ENCODE measurements around the gene E2F4.

E2F4 gene

DNA sequence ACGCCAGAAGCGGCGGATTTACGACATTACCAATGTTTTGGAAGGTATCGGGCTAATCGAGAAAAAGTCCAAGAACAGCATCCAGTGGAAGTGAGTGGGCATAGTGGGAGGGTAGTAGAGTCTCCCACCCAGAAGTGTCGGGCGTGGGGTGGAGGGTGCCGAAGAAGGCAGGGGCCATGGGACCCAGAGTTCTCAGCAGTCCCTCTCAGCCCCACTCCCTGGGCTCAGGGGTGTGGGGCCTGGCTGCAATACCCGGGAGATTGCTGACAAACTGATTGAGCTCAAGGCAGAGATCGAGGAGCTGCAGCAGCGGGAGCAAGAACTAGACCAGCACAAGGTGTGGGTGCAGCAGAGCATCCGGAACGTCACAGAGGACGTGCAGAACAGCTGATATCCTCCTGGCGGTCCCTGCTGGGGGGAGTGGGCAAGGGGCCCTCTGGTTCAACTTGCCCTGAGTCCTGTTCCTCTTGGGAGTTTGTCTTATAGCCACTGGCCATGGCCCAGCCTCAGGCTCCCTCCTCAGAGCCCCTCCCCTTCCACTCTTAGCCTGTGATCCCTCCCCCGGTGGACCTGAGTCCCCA, 916 bp downstream of the E2F4 start:
- DNase-seq: no peak

DNA sequence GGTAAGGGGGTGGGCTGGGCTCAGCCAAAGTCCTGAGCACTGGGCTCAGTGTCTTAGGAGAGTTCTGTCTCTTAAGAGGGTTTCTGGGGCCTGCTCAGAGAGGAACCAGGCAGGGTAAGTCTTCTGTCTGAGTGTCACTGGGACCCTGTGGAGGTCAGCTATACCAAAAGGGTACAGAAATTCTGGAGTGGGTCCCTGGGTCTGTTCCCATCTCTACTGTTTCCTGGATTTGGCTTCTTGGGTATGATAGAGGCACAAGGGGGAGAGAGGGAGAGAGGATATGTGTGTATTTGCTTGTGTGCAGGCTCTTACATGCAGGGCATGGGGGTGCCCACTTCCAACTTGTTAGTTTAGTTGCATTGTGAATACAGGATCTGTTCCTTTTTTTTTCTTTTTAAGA, 1.6 kb downstream of the E2F4 start:
- no peak for DNase-seq

DNA sequence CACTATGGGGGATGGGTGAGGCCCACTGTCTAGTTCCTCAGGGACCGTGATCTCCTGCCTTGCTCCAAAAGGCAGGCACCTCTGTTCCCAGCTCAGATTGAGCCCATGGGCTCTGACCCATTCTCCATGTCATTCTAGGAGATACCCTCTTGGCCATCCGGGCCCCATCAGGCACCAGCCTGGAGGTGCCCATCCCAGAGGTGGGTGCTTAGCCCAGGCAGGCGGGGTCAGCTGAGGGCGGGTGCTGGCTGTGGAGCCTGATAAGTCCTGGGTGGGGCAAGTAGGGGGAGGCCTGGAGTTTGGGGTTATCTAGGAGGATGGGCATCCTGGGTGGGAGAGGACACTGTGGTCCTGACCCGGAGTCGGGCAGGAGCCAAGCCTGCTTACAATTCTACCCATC, 2.3 kb downstream of the E2F4 start:
- DNase-seq: no peak

DNA sequence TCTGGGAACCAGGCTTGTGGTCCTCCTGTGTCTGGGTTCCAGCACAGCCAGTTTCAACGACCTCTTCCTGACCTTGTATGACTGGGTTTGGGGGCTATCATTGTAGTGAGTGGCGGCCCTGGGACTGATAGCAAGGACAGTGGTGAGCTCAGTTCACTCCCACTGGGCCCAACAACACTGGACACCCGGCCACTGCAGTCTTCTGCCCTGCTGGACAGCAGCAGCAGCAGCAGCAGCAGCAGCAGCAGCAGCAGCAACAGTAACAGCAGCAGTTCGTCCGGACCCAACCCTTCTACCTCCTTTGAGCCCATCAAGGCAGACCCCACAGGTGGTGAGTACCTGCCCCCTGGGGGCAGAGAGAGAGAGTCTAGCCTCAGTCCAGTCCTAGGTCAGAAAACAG, 3.7 kb downstream of the E2F4 start:
- no peak for DNase-seq

DNA sequence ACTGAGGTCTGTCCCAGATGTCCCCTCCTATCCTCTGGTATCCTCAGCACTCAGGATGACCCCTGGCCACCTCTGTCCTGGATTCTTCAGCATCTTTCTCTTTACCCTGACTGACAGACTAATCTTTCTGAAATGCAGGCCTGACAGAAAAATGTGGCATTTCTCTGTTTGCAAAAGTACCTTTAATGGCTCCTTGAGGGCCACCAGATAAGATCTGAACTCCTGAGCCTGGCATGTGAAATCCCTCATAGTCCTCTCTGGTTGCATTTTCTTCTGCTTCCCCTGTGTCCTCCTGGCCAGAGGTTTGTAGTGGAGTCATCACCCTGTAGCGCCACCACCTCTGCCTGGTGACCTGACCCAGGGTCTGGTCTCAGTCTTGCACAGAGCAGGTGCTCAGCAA, 4.9 kb downstream of the E2F4 start:
- DNase-seq: no peak

DNA sequence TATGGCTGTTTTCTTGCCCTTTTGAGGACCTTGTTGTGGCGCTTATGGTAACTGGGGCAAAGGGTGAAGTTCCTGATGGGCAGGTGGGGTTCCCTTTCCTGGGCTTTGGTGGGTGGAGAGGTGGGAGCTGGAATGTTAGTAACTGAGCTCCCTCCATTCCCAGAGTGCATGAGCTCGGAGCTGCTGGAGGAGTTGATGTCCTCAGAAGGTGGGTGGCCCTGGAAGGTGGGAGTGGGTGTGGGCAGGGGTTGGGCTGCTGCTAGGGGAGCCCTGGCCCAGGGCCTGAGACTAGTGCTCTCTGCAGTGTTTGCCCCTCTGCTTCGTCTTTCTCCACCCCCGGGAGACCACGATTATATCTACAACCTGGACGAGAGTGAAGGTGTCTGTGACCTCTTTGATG, 5.7 kb downstream of the E2F4 start:
- DNase-seq: no peak

DNA sequence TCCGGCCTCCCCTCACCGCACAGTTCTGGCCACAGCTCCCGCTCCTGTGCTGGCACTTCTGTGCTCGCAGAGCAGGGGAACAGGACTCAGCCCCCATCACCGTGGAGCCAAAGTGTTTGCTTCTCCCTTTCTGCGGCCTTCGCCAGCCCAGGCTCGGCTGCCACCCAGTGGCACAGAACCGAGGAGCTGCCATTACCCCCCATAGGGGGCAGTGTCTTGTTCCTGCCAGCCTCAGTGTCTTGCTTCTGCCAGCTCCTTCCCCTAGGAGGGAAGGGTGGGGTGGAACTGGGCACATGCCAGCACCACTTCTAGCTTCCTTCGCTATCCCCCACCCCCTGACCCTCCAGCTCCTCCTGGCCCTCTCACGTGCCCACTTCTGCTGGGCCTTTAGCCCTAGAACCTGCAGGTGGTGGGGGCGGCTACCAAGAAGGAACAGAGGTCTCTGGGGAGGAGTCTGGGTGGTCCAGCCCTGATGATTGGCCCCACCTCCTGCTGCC, 6.3 kb downstream of the E2F4 start:
- peak; percentile 19 for DNase-seq

DNA sequence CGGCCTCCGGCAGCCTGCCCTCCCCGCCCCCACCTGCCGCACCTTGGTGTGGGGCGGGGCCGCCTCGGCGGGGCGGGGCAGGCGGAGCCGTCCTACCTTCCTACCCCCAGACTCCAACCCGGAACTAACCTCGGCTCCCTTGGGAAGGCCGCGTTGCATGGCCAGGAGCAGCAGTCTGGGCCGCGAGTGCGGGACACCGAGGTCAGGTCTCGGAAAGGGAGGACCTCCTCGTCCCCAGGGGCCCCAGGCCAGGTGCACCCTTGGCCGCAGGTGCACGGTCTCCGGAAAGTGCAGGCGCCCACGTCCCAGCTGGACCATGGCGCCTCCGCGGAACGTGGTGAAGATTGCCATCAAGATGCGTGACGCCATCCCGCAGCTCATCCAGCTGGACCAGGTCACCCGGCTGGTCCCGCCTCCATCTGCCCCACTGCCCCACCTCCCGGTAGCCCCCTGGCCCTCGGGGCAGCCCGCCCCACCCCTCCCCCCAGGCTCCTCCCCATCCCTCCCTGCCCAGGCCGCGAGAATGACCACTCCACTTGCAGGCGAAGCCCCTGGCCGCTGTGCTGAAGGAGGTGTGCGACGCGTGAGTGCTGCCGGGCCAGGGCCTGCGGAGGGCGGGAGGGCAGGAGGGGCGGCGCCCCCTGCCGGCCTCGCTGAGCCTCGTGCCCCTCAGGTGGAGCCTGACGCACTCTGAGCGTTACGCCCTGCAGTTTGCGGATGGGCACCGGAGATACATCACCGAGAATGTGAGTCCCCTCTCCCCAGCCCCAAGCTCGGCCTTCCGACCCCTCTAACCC, 7.3 kb downstream of the E2F4 start, which contains the start of gene ELMO3:
Gene ELMO3, plus strand, starts transcription at position 121 of the 797 bp plus-strand sequence. Its CDS starts 196 bp downstream, at position 317.
- DNase-seq: peak; percentile 1

DNA sequence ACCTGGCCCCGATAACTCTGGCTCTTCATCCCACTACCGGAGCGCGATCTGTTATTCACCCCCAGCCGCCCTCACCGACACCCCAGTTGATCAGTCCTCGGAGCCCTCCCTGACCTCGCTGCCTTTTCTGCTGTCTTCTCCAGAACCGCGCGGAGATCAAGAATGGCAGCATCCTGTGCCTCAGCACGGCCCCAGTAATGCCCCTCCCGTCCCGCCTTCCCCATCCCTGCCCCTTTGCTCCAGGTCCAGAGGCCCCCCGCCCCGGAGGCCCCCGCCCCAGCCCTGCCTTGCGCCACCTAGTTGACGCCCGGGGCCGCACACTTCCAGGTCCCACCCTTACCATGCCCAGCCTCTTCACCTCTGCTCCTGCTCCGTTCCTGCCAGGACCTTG, 7.8 kb downstream of the E2F4 start:
- no peak for DNase-seq

DNA sequence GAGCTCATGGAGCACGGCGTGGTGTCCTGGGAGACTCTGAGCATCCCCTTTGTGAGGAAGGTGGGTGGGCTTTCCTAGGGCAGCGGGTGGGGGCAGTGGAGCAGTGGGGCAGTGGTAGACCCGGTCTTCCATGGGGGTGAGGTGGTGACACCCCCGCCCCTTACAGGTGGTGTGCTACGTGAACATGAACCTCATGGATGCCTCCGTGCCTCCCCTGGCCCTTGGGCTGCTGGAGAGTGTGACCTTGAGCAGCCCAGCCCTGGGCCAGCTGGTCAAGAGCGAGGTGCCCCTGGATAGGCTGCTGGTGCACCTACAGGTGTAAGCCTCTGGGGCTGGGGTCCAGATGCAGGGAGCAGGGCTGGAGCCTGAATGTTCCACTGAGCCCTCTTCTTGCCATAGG, 8.5 kb downstream of the E2F4 start:
- no peak for DNase-seq

DNA sequence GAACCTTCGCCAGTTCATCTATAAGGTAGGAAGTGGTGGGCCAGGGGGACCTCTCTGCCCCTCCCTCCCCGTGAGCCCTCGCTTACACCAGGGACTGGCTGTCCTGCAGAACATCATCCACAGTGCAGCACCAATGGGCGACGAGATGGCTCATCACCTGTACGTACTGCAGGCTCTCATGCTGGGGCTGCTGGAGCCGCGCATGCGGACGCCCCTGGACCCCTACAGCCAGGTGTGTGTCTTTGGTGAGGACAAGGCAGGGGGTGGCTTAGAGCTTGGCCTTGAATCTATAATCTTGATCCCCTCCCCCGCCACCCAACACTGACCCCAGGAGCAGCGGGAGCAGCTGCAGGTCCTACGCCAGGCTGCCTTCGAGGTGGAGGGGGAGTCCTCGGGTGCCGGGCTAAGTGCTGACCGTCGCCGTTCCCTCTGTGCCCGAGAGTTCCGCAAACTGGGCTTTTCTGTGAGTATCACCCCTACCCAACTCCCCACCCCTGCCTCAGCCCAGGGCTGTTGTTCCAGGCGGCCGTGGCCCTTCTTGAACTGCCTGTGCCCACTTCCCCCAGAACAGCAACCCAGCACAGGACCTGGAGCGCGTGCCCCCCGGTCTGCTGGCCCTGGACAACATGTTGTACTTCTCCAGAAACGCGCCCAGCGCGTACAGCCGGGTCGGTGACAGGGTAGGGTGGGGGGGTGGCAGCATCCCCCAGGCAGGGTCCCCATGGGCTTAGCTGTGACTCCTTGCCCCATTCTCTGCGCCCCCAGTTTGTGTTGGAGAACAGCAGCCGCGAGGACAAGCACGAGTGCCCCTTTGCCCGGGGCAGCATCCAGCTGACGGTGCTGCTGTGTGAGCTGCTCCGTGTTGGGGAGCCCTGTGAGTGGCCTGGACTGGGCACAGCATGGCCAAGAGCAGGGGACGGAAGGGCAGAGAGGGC, 9.7 kb downstream of the E2F4 start:
- DNase-seq: no peak

DNA sequence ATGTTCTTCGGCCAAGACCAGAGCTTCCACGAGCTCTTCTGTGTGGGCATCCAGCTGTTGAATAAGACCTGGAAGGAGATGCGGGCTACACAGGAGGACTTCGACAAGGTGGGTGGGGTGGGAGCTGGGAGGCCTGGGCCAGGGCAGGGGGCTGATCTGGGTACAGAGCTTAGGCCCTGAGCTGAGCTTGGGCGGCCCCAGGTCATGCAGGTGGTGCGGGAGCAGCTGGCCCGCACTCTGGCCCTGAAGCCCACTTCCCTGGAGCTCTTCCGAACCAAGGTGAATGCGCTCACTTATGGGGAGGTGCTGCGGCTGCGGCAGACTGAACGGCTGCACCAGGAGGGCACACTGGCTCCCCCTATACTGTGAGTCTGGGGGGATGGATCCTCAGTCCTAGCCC, 10.5 kb downstream of the E2F4 start:
- no peak for DNase-seq

DNA sequence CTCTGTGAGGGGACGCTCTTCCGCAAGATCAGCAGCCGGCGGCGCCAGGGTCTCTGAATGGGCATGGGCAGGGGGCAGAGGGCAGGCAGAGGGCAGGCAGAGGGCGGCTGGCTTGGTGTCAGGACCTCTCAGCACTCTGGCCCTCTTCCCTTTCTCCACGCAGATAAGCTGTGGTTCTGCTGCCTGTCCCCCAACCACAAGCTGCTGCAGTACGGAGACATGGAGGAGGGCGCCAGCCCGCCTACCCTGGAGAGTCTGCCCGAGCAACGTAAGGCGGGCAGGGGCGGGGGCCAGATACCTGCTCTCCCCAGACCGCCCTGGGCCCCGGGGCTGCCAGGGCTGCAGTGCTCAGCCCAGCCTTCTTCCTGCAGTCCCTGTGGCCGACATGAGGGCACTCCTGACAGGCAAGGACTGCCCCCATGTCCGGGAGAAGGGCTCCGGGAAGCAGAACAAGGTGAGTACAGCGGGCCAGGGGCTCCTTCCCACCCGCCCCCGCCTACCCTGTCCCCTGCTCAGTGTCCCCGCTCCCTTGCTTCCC, 11.1 kb downstream of the E2F4 start:
- DNase-seq: no peak

DNA sequence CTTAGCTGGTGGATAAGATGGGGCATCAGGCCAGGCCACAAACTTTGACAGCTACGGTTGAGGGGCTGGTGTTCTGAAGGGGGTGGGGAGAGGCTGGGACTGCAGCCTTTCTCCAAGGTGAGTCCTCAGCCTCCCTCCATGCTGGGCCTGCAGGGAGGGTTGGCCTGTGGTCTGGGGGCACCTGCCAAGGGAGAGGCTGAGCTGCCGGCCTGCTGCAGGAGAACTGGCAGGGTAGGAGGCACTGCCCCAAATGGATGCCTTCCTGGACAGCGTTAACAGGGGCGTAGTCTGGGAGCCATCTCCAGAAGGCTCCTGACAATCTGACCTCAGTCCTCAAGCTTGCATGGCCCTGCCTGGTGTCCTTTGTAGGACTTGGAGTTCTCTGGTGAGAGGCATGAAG, 12.1 kb downstream of the E2F4 start:
- DNase-seq: no peak

DNA sequence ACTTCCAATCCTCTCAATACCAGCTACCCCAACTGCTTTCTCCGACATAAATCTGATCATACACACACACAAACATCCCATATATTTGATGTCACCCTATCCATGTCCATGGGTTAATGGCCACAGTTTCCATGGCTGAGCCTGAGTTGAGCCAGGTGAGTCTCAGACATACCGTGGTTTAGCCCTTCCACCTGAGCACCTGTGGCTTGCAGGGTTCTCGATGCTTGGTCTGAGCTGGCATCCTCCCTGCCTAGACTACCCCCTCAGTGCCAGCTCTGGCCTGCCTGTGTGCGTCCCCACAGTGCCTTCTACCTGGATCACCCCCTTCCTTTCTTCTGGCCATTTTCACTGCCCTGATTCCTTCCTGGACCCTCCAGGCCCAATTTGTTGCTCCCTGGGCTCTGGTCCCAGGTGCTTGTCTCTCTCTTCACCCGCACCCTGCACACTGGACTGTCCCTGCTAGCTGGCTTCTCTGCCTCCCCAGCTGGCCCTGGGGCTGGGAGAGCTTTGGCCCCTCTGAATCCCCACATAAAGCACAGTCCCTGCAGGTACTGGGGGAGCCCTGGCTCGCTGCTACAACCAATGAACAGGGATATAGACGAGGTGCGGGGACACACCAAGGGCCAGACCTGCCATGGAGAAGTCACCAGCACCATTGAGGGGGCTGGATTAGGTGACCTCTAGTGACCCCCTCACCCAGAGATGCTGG, 14.3 kb downstream of the E2F4 start:
- no peak for DNase-seq

DNA sequence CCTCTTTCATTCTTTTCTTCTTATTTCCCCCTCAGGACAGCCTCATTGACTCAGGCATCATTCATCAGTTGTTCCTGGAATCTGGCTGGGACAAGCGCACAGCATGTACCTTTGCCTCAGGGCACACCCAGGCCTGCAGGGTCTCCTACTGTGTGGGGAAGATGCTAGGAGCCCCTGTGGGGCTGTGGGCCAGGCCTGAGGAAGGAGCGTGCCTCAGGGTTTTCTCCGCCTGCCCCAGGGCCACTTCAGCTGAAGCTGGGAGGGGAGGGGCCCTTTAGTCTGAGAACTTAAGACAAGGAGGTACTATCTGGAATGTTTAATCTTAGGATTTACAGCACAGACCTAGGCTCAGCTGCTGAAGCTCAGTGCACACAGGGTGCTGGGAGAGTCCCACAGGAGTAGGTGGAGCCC, 14.9 kb downstream of the E2F4 start:
- no peak for DNase-seq

DNA sequence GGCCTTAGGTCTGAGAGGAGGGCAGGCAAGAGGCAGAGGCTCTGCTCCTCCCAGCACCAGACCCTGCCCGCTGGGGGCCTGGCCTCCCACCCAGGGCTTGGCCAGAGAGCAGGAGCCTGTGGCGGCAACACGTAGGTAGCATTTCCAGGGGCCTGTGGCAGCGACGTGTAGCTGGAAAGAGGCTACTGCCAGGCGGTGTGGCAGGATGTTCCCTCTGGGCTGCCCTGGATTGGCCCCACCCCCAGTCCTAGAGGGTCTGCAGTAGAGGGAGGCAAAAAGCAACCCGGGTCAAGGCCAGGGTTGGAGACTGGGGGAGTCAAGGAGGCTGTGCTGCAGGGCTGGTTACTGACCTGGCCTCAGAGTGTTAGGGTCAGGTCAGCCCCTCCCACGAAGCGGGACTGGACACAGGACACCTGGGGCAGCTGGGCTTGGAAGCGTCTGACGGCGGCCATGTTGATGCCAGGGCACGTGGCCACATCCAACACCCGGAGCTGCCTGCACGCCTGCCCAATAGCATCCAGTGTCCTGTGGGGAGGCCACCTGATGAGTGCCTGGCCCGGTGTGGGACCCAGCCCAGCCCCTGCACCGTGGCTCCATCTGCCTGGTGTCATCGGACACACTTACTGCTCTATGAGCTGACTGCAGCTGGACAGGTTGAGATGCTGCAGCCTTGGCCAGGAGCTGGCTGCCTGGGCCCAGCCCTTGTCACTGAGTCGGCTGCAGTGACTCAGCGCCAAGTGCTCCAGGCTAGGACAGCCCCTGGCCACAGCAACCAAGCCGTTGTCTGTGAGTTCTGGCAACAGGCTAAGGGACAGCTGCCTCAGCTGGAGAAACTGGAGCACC, 15.5 kb downstream of the E2F4 start:
- DNase-seq: no peak

DNA sequence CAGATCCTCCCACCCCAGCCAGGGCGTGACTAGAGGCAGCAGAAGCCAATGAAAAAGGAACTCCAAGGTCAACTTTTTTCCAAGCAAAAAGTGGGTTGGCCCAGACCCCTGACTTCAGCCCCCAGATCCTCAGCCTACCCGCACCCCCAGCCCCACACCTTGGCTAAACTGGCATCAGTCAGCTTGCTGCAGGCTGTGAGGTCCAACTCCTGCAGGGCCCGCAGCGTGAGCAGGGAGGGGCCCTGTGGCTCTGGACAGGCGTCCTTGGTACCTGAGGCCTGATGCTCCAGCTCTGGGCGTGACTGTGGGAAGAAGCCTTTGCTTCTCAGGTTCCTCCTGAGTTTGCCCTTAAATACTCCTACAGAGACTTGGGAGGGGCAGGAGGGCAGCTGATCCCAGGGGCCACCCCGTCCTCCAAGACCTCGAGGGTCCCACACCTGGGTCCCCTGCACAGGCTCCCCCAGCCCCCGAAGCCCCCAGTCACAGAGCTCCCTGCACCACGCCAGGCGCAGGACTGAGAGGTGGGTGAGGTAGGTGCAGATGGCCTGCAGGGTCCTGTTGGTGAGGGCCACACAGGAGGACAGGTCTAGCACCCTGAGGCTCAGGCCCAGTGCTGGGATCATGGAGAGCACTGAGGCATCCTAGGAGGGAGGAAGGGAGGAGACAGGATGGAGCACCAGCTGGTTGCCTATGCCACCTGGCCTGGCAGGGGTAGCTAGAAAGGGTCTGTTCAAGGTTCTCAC, 16.4 kb downstream of the E2F4 start:
- no peak for DNase-seq

DNA sequence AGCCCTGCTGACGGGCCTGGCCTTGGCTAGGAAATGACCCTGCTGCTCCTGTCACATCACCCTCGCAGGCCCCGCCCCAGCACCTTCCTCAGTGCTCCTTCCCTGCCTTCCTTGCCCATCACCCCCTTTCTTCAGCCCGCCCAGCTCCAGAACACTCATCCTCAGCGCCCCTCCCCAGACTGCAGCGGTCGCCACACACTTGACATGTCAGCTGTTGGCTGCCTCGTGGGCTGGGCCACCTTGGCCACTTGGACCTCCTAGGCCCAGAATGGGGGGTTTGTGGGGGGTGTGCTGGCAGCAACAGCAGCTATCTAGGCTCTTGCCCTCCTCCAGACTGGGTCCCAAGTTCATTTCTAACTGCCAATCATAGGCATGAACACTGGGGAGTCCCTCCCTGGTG, 17.6 kb downstream of the E2F4 start:
- no peak for DNase-seq

DNA sequence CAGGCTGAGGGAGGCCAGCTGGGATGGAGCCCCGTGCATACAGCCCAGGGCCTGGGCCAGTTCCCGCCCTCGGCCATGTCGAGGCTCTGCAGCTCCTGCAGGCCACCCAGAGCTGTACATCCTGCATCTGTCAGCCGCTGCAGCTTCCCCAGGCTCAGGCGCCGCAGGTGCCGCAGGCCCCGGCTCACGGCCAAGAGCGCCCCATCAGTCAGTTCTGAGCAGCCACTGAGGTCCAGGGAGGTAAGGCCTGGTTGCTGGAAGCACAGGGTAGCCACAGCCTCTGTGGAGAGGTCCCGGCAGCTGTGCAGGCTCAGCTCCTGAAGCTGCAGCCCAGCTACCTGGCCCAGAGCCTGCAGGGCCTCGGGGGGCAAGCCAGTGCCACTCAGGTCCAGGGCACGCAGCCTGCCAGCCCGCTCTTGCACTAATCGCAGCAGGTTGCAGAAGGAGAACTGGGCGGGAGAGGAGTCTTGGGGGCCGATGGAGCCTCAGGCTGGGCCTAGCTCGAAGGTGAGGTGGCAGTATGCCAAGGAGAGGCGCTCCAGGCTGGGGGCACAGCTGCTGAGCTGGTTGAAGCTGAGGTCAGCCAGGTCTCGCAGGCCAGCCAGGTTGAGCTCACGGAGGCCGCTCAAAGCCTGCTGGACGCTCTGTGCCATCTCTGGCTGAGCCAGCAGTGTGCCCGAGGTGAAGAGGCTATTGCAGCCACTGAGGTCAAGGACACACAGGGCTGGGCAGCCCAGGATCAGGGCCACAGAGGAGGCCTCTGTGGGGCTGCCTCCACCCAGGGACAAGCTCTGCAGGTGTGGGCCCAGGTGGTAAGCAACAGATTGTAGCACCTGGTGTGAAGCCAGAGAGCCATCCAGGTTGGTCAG, 18.3 kb downstream of the E2F4 start:
- DNase-seq: no peak
